HepG2 (cell line): ENCODE results near the gene APEX1. TPM values are rescaled to one million over a fixed set of nuclear protein-coding genes. Genes with fewer than 3 reads are reported as not detected.
A peak's percentile ranks its signal among the peaks of the same experiment; 100 is the strongest.

Experiments used
- BRCA1 ChIP-seq: sonication (generic); formaldehyde crosslinking; IDR thresholded peaks from 2 replicates; pipeline ENCODE4 v1.4.0; 2020; ENCODE audit warnings: missing genetic modification reagents
- ELF3 ChIP-seq: IDR thresholded peaks from 2 replicates; pipeline ENCODE4 v1.6.1; 2016; ENCODE audit warnings: missing genetic modification reagents, missing compliant biosample characterization
- FLYWCH1 ChIP-seq: sonication (generic); formaldehyde crosslinking; IDR thresholded peaks from 2 replicates; pipeline ENCODE4 v1.8.1; 2023; ENCODE audit warnings: mild to moderate bottlenecking, missing genetic modification reagents
- GPN1 ChIP-seq: sonication (generic); formaldehyde crosslinking; IDR thresholded peaks from 2 replicates; pipeline ENCODE4 v1.5.1; 2020; ENCODE audit warnings: missing genetic modification reagents, borderline replicate concordance
- KLF9 ChIP-seq: IDR thresholded peaks from 2 replicates; pipeline ENCODE4 v1.6.1; 2016; ENCODE audit warnings: low read depth
- REPIN1 ChIP-seq: sonication (generic); formaldehyde crosslinking; IDR thresholded peaks from 2 replicates; pipeline ENCODE4 v1.8.0; 2022; ENCODE audit warnings: missing genetic modification reagents, low read depth, mild to moderate bottlenecking, borderline replicate concordance
- SIN3B ChIP-seq: fragments of 150-350 bp; IDR thresholded peaks from 2 replicates; pipeline ENCODE4 v1.6.1; 2014; ENCODE audit warnings: low read length
- ZFP62 ChIP-seq: sonication (generic); formaldehyde crosslinking; IDR thresholded peaks from 2 replicates; pipeline ENCODE4 v1.4.0; 2020; ENCODE audit warnings: missing genetic modification reagents
- ZNF274 ChIP-seq: sonication (generic); formaldehyde crosslinking; IDR thresholded peaks from 2 replicates; pipeline ENCODE4 v1.5.1; 2020; ENCODE audit warnings: mild to moderate bottlenecking, missing genetic modification reagents
- ZNF282 ChIP-seq: fragments of 450-650 bp; IDR thresholded peaks from 2 replicates; pipeline ENCODE4 v1.6.1; 2018; ENCODE audit not compliant: partially characterized antibody
- ZNF317 ChIP-seq: sonication (generic); formaldehyde crosslinking; IDR thresholded peaks from 2 replicates; pipeline ENCODE4 v1.5.0; 2020; ENCODE audit warnings: mild to moderate bottlenecking, missing genetic modification reagents
- polyA plus RNA-seq, 8 experiments: library from polyadenylated mRNA; depleted of rRNA in 3 of 8; stranded (reverse) in 7 of 8; unstranded in 1 of 8; fragments of >200 nt; fragmentation: Illumina TruSeq in 4 of 8; extraction: Trizol in 4 of 8; gene quantifications; 2 replicates each; pipeline versions ENCODE4 v1.2.1 to v1.2.3, GENCODE V29; 2011 to 2016; ENCODE audit warnings: low read depth in 4 of 8, missing spikeins in 1 of 8, mixed read lengths in 1 of 8; ENCODE audit not compliant: insufficient read depth in 1 of 8
- total RNA-seq, 5 experiments: library from RNA; depleted of rRNA; stranded (reverse); fragments of >200 nt; fragmentation: Illumina TruSeq; extraction: Trizol; gene quantifications; 2 replicates each; pipeline ENCODE4 v1.2.3, GENCODE V29; 2016; ENCODE audit warnings: low read depth in 1 of 5
- TF ChIP-seq, protein P1 (sequence below): sonication (generic); formaldehyde crosslinking; IDR thresholded peaks from 2 replicates; pipeline ENCODE4 v1.4.0; 2020; ENCODE audit warnings: mild to moderate bottlenecking, missing genetic modification reagents
- TF ChIP-seq, protein P2 (sequence below): sonication (generic); formaldehyde crosslinking; IDR thresholded peaks from 2 replicates; pipeline ENCODE4 v1.4.0; 2020; ENCODE audit warnings: missing genetic modification reagents
- TF ChIP-seq, protein P3 (sequence below): sonication (generic); formaldehyde crosslinking; IDR thresholded peaks from 2 replicates; pipeline ENCODE4 v1.9.0; 2021; ENCODE audit warnings: mild to moderate bottlenecking, missing genetic modification reagents

APEX1 gene
- total and polyA plus RNA-seq, 2 of the 13 experiments (the other 11 are each of a cell fraction or from before 2014, with no cell fraction given) = 171 to 405 TPM

DNA sequence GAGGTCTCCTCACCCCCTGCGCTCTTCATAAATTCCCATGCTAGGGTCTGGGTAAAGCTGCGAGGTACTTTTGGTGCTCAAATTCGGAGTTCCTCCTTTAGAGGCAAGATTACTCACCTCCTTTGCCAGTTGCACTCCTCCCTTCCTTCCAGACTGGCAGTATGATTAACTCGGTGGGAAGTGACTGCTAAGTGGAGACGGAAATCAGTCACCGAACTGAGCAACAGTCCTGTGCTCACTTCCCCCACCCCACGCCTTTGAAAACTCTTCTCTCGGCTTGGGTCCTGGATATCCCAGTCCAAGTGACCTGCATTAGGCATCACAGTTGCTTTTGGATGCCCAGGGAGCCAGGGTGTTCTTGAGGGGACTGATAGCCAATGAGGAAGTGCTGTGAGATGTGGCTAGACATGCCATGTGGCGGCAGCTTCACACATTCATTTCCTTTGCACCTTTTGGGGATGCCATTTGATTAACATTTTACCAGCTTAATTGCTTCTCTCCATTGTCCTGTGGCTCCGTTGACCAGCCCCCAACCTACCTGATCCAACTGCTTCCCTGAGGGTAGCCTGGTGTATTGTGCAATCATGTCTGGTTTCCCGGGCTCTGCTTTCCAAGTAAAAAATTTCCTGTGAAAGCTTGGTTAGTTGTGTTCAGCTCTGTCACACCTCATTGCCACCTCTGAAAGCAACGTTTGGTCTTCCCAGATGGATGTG lies 15.0 kb downstream of the APEX1 start (continued):
- TF ChIP-seq, protein P1, sequence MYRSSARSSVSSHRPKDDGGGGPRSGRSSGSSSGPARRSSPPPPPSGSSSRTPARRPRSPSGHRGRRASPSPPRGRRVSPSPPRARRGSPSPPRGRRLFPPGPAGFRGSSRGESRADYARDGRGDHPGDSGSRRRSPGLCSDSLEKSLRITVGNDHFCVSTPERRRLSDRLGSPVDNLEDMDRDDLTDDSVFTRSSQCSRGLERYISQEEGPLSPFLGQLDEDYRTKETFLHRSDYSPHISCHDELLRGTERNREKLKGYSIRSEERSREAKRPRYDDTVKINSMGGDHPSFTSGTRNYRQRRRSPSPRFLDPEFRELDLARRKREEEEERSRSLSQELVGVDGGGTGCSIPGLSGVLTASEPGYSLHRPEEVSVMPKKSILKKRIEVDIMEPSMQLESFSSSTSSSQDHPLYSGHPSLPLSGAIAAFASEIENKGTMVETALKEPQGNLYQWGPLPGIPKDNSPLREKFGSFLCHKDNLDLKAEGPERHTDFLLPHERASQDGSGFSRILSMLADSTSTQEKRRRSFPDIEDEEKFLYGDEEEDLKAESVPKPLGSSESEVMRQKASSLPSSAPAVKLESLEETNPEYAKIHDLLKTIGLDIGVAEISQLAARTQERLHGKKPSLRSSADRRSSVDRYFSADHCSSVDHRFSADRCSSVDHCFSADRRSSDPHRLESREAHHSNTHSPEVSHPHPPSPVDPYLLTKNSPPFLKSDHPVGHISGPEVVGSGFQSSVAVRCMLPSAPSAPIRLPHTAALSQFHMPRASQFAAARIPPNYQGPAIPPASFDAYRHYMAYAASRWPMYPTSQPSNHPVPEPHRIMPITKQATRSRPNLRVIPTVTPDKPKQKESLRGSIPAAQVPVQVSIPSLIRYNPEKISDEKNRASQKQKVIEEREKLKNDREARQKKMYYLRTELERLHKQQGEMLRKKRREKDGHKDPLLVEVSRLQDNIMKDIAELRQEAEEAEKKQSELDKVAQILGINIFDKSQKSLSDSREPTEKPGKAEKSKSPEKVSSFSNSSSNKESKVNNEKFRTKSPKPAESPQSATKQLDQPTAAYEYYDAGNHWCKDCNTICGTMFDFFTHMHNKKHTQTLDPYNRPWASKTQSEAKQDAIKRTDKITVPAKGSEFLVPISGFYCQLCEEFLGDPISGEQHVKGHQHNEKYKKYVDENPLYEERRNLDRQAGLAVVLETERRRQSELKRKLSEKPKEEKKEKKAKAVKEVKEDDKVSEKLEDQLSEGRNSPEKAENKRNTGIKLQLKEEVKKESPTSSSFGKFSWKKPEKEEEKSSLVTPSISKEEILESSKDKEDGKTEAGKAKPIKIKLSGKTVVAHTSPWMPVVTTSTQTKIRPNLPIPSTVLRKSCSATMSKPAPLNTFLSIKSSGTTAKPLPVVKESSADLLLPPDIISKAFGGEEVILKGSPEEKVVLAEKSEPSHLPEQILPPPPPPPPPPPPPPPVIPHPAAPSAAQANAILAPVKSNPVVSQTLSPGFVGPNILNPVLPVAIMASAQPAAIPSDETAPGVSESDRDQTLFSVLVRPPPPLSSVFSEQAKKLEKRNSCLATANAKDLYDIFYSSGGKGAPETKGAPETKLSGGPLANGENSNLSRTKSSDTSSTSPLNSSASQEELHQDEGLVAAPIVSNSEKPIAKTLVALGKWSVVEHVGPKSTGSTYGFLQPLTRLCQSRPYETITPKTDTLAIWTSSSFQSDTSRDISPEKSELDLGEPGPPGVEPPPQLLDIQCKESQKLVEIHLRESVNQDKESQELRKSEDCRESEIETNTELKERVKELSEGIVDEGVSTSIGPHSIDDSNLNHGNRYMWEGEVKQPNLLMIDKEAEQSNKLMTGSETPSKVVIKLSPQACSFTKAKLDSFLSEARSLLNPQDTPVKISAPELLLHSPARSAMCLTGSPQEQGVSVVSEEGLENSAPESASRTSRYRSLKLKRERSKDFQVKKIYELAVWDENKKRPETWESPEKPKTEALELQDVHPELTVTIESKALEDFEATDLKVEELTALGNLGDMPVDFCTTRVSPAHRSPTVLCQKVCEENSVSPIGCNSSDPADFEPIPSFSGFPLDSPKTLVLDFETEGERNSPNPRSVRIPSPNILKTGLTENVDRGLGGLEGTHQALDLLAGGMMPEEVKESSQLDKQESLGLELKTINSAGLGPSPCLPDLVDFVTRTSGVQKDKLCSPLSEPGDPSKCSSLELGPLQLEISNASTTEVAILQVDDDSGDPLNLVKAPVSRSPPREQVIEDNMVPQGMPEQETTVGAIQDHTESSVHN (CRISPR knock-in tag) = no peak; the same call in 1 of the 2 replicates
- TF ChIP-seq BRCA1 (CRISPR knock-in tag) (0 out of 2 replicates have a peak, but pooled peaks have one; percentile 22), REPIN1 (0 out of 2 replicates have a peak, but pooled peaks have one; percentile 33), ZNF274 (no peak), GPN1 (CRISPR knock-in tag) (no peak), ELF3 (peak; percentile 52; the same call in 1 of the 2 replicates), ZNF317 (CRISPR knock-in tag) (no peak), ZFP62 (no peak), ZNF282 (no peak), KLF9 (CRISPR knock-in tag) (no peak), SIN3B (no peak), FLYWCH1 (no peak)
- TF ChIP-seq, protein P2, sequence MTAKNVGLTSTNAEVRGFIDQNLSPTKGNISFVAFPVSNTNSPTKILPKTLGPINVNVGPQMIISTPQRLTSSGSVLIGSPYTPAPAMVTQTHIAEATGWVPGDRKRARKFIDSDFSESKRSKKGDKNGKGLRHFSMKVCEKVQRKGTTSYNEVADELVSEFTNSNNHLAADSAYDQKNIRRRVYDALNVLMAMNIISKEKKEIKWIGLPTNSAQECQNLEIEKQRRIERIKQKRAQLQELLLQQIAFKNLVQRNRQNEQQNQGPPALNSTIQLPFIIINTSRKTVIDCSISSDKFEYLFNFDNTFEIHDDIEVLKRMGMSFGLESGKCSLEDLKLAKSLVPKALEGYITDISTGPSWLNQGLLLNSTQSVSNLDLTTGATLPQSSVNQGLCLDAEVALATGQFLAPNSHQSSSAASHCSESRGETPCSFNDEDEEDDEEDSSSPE (CRISPR knock-in tag) = peak; percentile 71
- TF ChIP-seq, protein P3, sequence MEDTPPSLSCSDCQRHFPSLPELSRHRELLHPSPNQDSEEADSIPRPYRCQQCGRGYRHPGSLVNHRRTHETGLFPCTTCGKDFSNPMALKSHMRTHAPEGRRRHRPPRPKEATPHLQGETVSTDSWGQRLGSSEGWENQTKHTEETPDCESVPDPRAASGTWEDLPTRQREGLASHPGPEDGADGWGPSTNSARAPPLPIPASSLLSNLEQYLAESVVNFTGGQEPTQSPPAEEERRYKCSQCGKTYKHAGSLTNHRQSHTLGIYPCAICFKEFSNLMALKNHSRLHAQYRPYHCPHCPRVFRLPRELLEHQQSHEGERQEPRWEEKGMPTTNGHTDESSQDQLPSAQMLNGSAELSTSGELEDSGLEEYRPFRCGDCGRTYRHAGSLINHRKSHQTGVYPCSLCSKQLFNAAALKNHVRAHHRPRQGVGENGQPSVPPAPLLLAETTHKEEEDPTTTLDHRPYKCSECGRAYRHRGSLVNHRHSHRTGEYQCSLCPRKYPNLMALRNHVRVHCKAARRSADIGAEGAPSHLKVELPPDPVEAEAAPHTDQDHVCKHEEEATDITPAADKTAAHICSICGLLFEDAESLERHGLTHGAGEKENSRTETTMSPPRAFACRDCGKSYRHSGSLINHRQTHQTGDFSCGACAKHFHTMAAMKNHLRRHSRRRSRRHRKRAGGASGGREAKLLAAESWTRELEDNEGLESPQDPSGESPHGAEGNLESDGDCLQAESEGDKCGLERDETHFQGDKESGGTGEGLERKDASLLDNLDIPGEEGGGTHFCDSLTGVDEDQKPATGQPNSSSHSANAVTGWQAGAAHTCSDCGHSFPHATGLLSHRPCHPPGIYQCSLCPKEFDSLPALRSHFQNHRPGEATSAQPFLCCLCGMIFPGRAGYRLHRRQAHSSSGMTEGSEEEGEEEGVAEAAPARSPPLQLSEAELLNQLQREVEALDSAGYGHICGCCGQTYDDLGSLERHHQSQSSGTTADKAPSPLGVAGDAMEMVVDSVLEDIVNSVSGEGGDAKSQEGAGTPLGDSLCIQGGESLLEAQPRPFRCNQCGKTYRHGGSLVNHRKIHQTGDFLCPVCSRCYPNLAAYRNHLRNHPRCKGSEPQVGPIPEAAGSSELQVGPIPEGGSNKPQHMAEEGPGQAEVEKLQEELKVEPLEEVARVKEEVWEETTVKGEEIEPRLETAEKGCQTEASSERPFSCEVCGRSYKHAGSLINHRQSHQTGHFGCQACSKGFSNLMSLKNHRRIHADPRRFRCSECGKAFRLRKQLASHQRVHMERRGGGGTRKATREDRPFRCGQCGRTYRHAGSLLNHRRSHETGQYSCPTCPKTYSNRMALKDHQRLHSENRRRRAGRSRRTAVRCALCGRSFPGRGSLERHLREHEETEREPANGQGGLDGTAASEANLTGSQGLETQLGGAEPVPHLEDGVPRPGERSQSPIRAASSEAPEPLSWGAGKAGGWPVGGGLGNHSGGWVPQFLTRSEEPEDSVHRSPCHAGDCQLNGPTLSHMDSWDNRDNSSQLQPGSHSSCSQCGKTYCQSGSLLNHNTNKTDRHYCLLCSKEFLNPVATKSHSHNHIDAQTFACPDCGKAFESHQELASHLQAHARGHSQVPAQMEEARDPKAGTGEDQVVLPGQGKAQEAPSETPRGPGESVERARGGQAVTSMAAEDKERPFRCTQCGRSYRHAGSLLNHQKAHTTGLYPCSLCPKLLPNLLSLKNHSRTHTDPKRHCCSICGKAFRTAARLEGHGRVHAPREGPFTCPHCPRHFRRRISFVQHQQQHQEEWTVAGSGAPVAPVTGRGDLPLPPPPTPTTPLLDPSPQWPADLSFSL (CRISPR knock-in tag) = peak; percentile 82; the same call in 1 of the 2 replicates
